Osteocyte (in vitro differentiated cells): ENCODE results near the gene CPTP. TPM values are rescaled to one million over a fixed set of nuclear protein-coding genes. Genes with fewer than 3 reads are reported as not detected.

Experiments
- DNase-seq: peaks from one replicate; pipeline ENCODE4 v3.0.0; 2021; ENCODE audit warnings: mixed read lengths; ENCODE audit not compliant: unreplicated experiment; ENCODE audit errors: extremely low spot score
- H3K27ac Mint-ChIP-seq: one replicate; pipeline ENCODE4 v1.8.0; 2021; ENCODE audit warnings: mild to moderate bottlenecking, mixed read lengths; ENCODE audit not compliant: unreplicated experiment
- H3K27me3 Mint-ChIP-seq: one replicate; pipeline ENCODE4 v1.8.0; 2021; ENCODE audit warnings: mixed read lengths; ENCODE audit not compliant: unreplicated experiment
- H3K36me3 Mint-ChIP-seq: one replicate; pipeline ENCODE4 v1.8.0; 2021; ENCODE audit warnings: mixed read lengths; ENCODE audit not compliant: unreplicated experiment
- H3K4me1 Mint-ChIP-seq: one replicate; pipeline ENCODE4 v1.8.0; 2021; ENCODE audit warnings: mixed read lengths; ENCODE audit not compliant: unreplicated experiment
- H3K4me3 Mint-ChIP-seq: one replicate; pipeline ENCODE4 v1.8.0; 2021; ENCODE audit warnings: mild to moderate bottlenecking, moderate library complexity, mixed read lengths; ENCODE audit not compliant: unreplicated experiment
- H3K9me3 Mint-ChIP-seq: one replicate; pipeline ENCODE4 v1.8.0; 2021; ENCODE audit warnings: mixed read lengths; ENCODE audit not compliant: unreplicated experiment
- total RNA-seq: library from RNA; stranded (reverse); gene quantifications from 2 replicates; pipeline ENCODE4 v1.2.1, GENCODE V29; 2021
- TF ChIP-seq, protein P1 (sequence below): fragments of 200-600 bp; sonication (generic); IDR thresholded peaks from 2 replicates; pipeline ENCODE4 v1.5.0; 2021; ENCODE audit warnings: antibody characterized with exemption, mild to moderate bottlenecking, moderate library complexity

Gene CPTP
- total RNA-seq, 1 donor from 2014 or later, result 23.5 TPM

GRCh38 chr1:1373815-1374588 lies 49.4 kb downstream of the CPTP start:
- Mint-ChIP-seq H3K36me3 (peaks cover 3% of the 10 kb centered on the region), H3K4me1 (peaks cover 21% of the 10 kb centered on the region), H3K27ac (no peak overlapping the region), H3K4me3 (peak overlapping the region; percentile 84), H3K9me3 (no peaks in the 10 kb centered on the region), H3K27me3 (no peaks in the 10 kb centered on the region)
- TF ChIP-seq, protein P1, sequence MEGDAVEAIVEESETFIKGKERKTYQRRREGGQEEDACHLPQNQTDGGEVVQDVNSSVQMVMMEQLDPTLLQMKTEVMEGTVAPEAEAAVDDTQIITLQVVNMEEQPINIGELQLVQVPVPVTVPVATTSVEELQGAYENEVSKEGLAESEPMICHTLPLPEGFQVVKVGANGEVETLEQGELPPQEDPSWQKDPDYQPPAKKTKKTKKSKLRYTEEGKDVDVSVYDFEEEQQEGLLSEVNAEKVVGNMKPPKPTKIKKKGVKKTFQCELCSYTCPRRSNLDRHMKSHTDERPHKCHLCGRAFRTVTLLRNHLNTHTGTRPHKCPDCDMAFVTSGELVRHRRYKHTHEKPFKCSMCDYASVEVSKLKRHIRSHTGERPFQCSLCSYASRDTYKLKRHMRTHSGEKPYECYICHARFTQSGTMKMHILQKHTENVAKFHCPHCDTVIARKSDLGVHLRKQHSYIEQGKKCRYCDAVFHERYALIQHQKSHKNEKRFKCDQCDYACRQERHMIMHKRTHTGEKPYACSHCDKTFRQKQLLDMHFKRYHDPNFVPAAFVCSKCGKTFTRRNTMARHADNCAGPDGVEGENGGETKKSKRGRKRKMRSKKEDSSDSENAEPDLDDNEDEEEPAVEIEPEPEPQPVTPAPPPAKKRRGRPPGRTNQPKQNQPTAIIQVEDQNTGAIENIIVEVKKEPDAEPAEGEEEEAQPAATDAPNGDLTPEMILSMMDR, result no peak
- no peak for DNase-seq

DNA sequence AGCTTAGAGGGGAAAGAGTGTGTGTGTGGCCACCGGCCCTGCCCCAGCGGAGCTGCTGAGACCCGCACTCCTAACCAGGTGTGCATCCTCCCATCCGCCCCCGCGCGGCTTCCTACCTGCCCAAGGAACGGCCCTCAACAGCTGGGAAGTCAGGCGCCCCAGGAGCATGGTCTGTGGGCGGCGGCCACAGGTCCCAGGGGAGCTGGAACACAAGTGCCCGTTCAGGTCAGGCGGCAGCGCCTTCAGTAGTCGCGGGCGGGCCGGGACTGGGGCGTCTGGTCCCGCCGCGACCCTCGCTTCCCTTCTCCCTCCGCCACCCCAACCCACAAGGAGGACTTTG lies 50.0 kb downstream of the CPTP start:
- no peak for DNase-seq
- Mint-ChIP-seq H3K27ac (peak overlapping the region; percentile 94), H3K4me1 (peaks cover 21% of the 10 kb centered on the region)

GRCh38 chr1:1374929-1375662 lies 50.5 kb downstream of the CPTP start, which contains the start of gene AURKAIP1:
Gene AURKAIP1, minus strand, starts transcription at chr1:1375207. Its CDS starts 451 bp downstream, at chr1:1374756.
- Mint-ChIP-seq H3K36me3 (peaks cover 3% of the 10 kb centered on the region), H3K27me3 (no peaks in the 10 kb centered on the region), H3K9me3 (no peaks in the 10 kb centered on the region), H3K27ac (peak within 1 kb of the TSS; percentile 94), H3K4me1 (peaks cover 21% of the 10 kb centered on the region), H3K4me3 (peak within 1 kb of the TSS; percentile 84)
- TF ChIP-seq, protein P1, result peak; percentile 46
- DNase-seq, result peak; percentile 100

More for the DNA sequence above, 50.0 kb downstream of the CPTP start:
- TF ChIP-seq, protein P1, result no peak
- no peaks in the 10 kb centered on the region for H3K27me3 Mint-ChIP-seq
- peaks cover 3% of the 10 kb centered on the region for H3K36me3 Mint-ChIP-seq
- H3K4me3 Mint-ChIP-seq, result peak overlapping the region; percentile 84
- H3K9me3 Mint-ChIP-seq, result no peaks in the 10 kb centered on the region

DNA sequence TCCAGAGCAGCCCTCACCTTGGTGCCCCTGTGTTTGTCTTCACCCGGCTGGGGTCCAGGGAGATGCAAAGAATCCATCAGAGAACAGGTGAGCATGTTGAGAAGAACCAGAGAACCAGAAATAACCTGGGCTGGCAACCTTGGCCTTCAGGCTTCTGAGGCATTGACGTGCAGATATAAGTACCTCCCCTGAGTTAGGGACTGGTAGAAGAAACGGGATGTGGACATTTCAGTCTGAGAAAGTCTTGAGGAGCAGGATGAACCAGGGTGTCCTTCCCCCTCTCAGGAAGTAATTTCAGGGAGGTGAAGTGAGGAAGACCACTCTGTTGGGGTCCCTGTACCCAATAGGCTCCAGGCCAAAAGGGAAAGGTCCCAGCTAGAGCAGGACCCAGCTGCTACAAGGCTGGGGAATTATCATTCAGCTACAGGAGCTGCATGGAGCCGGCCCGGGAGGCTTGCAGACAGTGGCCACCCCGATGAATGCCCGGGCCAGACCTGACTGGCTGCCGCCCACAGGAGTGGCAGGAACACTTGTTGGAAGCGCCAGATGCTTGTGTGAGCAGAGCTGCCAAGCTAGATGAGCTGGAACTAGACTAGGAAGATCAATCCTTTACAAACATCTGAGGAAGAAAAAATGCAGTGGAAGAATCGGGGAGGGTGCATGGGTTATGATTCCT lies 52.1 kb downstream of the CPTP start:
- Mint-ChIP-seq H3K36me3 (peaks cover 4% of the 10 kb centered on the region), H3K27ac (peak overlapping the region; percentile 42), H3K27me3 (no peaks in the 10 kb centered on the region), H3K4me3 (peak overlapping the region; percentile 22), H3K4me1 (peaks cover 21% of the 10 kb centered on the region), H3K9me3 (no peaks in the 10 kb centered on the region)
- TF ChIP-seq, protein P1, result no peak
- DNase-seq, result no peak
